ENCODE results near the gene MCC.

GRCh38 chr5:113295111-113295539, 193.1 kb downstream of the MCC start:
- TF ChIP-seq CTCF (IDR thresholded peaks at IDR 0.05) (no peak), EZH2phosphoT487 (IDR thresholded peaks at IDR 0.05) (no peak)
